Measurements from ENCODE around the gene STARD4.

The STARD4 gene

DNA sequence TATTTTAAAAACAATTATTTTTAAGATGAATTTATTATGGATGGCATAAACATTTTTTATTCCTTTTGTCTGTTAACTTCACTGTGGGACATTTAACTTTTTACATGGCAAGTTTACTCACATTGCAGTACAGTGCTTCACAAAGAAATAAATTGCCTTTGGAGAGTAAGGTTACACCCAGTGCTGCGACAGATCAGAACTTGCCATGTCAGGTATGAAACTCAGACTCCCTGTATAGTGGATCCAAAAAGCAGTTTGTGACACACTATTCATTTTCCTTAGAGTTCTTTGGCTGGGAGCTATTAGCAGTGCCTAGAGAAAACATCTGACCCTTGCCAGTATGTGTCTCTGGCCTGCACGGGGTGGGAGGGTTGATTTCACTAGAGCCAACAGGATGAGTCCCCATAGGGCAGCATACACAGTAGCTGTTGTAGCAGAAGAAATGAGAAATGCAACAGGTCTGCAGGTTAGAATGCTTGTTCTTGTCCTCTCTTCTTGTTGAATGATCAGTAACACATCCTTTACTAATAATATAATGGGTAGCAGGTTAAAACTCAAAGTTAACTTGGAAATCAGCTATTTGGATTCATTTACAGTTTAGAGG lies 42.9 kb downstream of the STARD4 start:
- no peak for DNase-seq

DNA sequence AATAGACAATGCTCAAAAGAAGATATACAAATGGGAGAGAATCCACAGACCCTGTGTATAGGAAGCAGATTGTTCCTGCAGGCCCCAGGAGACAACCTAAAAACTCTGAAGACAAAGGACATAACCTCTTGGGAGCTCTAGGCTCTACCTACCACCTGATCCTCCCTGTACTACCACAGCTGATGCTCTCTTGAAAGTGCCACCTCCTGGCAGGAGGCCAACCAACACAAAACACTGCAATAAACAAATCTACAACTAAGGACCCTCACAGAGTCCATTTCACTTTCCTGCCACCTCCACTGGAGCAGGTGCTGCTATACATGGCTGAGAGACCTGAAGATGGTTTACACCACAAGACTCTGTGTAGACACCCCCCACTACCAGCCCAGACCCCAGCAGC lies 49.0 kb downstream of the STARD4 start:
- no peak for DNase-seq

DNA sequence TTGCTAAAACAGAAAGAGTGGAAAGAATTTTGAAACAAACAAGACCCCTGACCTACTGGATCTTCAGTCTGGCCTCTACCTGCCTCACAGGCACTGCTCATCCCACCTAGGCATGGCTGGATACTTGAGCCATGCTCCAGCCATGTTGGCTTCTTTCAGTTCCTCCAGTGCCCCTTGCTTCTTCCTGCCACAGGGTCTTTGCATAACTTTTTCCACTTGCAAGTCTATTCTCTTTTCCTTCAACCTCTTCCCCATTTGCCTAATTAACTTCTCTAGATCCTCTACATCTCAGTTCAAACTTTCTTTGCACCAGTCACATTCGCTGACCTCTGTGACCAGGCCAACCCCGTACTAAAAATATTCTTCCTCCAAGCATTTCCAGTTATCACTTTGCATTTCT lies 50.4 kb downstream of the STARD4 start:
- DNase-seq: no peak

DNA sequence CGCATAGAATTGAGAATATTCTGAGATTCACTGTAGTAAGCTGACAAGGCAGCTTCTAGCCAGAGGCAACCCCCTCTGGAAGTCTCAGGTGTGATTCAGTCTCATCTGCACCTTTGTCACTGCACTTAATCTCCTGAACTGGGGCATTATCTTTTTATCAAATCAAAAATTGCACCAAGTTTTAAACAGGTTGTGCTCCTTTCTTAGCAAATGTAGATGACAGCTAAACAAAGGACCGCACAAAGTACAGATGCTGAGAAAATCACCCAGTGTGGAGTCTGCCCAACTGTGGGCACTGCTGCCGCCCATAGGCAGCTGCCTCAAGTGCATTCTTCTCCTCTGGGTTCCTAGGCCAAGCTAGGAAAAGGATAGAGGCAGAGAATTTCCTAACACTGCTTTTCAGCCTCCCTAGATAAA lies 51.1 kb downstream of the STARD4 start:
- DNase-seq: no peak

DNA sequence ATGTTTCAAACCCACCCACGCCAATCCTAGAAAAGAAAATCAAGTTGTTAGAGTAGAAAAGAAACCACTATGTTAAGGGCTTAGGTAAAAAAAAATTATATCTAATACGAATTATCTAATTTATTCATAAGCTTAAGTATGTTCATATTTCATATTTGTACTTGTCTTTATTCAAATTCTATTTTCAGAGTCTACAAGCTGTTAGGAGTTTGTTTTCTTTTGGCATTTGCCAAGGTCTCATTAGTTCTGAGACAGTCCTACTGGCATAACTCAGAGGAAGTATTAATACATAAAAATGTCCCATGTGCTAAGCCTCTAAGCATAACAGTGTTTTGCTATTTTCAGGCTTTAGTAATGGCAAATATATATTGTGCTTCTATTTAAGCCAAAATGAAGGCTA lies 57.6 kb downstream of the STARD4 start:
- DNase-seq: no peak

DNA sequence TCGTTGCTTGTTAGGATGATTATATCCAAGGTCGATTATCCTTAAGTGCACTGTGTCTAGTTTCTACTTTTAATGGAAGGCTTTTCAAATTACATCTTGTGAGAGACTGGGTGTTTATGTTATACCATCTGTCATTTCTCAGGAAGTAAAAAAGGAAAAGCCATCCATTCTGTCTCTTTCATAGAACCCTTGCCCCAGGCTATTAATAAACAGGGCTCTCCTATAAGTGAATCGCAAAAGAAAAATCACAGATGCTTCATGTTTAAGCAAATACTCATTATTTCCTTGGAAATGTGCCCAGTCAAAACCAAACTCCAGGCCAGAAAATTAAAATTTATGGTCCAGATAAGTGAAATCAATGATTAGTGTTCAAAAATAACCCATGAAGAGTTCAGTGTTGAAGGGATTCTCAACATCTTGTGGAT lies 58.1 kb downstream of the STARD4 start:
- DNase-seq: no peak

DNA sequence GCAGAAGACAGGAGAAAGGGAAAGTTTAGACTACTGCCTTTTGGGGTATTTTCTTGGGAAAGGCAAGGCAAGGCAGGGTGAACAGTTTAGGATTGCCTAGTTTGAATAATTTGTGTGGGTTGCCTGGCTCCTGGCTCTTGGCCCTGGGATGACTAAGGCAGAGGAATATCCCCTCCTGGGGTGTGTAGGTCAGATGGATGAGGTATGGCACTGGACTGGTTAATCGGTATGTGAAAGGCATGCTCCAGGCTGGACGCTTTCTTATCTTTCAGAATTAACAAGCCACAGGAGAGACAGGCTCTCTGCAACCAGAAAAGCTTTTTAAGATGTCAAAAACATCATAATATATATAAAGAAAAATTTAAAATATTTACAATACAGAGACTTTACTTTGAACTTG lies 58.6 kb downstream of the STARD4 start:
- DNase-seq: no peak

DNA sequence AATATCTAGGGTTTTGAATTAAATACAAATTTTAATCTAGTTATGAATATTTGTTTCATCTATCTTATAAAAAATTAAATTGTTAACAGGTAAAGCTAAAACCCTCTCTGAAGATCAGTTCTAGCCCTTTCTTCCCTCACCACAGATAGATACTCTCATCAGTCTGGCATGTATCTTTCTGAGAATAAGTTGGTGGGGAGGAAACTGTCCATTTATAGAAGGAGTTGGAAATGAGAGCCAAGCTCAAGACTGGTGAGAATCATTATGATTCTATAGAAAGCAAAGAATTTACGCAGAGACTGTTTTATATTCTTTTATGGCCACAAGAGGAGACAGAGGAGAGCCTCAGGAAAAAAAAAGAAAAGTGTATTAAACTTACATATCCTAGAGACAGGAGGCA lies 59.0 kb downstream of the STARD4 start:
- no peak for DNase-seq

DNA sequence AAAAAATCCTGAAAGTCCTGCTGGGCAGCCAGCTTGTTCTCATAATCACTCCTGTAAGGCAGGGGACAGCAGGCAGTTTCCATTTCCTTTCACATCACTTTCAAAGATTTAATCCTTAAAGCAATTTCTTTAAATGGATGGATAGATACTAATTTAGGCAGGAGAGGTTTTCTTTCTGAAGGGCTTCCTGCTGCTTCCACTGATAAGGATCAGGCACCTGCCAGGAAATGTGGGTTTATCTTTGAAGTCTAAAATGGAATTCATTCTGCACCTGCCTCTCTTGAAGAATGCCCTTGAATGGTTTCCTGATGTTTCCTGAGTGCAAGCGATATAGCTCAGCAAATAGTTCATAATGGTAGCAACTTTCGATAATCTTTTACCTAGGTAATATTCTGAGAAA lies 64.5 kb downstream of the STARD4 start:
- no peak for DNase-seq

DNA sequence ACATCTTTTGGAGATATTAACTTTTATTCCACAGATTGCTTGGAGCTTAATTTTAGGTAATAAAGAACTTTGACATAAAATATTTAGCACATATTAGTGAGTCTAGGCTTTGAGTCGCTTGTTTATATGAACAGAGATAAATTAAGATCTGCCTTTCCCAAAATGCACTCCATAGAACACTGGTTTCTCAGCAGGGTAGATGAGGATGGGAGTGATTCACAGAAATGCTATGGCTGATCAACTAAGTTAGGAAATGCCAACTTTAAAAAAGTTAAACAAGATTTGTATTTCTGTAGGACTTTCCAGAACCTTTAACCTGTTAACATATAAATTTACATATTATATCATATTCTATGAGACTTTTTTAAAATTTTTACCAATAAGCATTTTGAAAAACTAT lies 65.2 kb downstream of the STARD4 start:
- no peak for DNase-seq

Data from stimulated activated CD4-positive, alpha-beta T cell treated with anti-CD3 and anti-CD28 coated beads, Interleukin-1b, Interleukin-23, amount 100 ng/mL, for 48 hours (primary cell).